ENCODE results near the gene MAU2.

DNA sequence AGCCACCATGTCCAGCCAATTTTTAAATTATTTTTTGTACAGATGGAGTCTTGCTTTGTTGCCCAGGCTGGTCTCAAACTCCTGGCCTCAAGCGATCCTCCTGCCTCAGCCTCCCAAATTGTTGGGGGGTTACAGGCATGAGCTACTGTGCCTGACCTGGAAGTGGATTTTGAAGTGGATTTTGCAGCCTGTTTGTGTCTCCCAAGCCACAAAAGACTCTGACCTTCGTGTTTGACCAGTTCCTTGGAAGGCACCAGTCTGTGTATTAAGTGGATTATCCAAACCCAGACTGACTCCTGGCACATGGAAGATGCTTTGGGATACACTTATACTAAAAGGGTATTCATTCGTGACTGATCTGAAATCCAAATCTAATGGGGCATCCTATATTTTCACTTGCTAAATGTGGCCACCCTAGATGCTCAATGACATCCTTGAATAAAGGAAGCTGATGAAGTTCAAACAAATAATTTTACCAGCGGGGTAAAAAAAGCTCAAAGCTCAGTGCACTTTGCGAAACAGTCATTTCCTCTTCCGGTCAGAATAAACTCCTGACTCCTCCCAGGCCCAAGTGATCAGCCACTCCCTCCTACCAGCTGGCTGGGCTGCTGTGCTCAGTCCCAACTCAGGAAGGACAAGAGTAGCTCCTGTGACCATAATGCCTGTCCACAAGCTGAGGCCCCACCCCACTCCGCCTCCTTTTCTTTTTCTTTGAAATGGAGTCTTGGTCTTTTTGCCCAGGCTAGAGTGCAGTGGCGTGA is 52.2 kb downstream of the MAU2 start:
- TF ChIP-seq CTCF (IDR thresholded peaks at IDR 0.05) = no peak
- peak; percentile 25 to 69 for TF ChIP-seq POLR2A (IDR thresholded peaks at IDR 0.05)

Data from Peyer's patch (tissue), 4 donors.